GM19463 (cell line): Measurements from ENCODE around the gene C2CD4D.

Experiments used
- ATAC-seq: cut with Tn5 transposase; IDR thresholded peaks from one replicate; pipeline ENCODE4 v1.9.1; 2021; ENCODE audit warnings: mild to moderate bottlenecking, moderate library complexity; ENCODE audit not compliant: unreplicated experiment

Gene C2CD4D

GRCh38 chr1:151790940-151791651, 48.5 kb downstream of the C2CD4D start:
- ATAC-seq: no peak

- ATAC-seq: peak; percentile 96
Measured at GRCh38 chr1:151790071-151790939, 49.3 kb downstream of the C2CD4D start, which contains the start of gene TDRKH. TSS of gene TDRKH (minus strand) at chr1:151790500. CDS start at chr1:151783022, 7,478 bp downstream.
